LHCN-M2 (cell line): Measurements from ENCODE around the gene CDRT15L2. TPM values are rescaled to one million over a fixed set of nuclear protein-coding genes. Genes with fewer than 3 reads are reported as not detected.
"Not testable (repeated sequence)": the region's sequence is repeated elsewhere in the genome, so short reads cannot be mapped to it uniquely, and the experiment has no call there.

ENCODE experiments used
- DNase-seq: peaks from one replicate; pipeline ENCODE4 v3.0.0-alpha.2; 2012; ENCODE audit warnings: low read depth
- polyA plus RNA-seq: library from polyadenylated mRNA; unstranded; fragments of >200 nt; gene quantifications from one replicate; pipeline ENCODE4 v1.2.1, GENCODE V29; 2012; ENCODE audit warnings: missing spikeins
- total RNA-seq: library from RNA; depleted of rRNA; stranded (reverse); fragments of >200 nt; gene quantifications from 2 replicates; pipeline ENCODE4 v1.2.3, GENCODE V29; 2014; rRNA removed

Gene CDRT15L2
- total RNA-seq = not detected in 2 replicates
- not detected for polyA plus RNA-seq

DNA sequence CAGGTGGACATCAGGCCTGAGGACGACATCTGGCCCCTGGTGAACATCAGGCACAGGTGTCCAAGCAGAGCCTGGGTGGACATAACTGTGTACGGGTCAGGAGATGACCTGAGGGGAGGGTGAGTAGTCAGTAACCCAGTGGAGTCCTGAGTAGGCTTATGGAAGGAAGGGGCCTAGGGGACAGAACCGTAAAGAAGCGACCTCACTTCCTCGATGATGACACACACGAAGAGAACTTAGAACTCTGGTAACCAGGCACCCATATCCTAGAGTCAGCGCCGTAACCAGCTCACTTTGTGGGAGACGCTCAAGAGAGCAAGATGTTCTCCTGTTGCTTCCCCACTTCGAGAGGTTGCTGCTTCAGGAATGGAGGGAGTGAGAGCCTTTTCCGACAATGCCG lies at the start of gene CDRT15L2:
CDRT15L2 (plus strand) TSS at position 301 of the 400 bp plus-strand sequence; CDS start at position 321, 20 bp downstream.
- not testable (repeated sequence) for DNase-seq

DNA sequence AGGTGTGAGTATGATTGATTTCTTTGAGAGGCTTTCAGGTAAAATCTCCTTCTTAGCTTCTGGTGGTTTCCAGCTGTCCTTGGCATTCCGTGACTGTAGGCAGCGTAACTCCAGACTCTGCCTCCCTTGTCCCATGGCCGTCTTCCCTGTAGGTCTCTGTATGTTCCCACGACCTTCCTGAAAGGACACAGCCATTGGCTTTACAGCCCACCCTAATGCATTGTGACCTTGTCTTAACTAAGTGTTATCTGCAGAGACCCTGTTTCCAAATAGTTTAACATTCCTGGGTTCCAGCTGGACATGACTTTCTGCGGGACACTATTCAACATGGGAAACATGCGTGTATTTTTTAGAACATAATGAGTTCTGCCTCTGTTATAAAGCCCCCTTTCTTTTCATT lies 49.4 kb upstream of the CDRT15L2 start:
- not testable (repeated sequence) for DNase-seq

DNA sequence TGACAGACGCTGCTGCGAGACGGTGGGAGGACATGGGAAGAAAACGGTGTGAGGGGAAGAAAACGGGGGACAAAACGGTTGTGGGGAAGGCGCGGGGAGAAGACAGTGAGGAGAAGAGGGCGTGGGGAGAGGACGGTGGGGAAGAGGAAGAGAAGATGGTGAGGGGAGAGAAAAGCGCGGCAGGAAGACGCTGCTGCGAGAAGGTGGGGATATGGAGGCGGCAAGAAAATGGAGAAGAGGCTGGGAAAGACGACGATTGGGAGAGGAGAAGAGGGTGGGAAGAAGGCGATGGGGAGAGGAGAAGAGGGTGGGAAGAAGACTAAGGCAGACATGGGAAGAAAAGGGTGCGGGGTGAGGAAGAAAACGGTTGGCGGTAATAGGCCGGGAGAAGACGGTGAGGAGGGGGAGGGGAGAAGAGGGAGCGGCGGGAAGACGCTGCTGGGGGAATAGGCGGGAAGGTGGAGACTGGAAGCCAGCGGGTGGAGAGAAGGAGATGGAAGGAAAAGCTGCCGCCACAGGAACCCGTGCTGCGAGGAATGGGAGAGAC lies 46.9 kb upstream of the CDRT15L2 start:
- DNase-seq = not testable (repeated sequence)

DNA sequence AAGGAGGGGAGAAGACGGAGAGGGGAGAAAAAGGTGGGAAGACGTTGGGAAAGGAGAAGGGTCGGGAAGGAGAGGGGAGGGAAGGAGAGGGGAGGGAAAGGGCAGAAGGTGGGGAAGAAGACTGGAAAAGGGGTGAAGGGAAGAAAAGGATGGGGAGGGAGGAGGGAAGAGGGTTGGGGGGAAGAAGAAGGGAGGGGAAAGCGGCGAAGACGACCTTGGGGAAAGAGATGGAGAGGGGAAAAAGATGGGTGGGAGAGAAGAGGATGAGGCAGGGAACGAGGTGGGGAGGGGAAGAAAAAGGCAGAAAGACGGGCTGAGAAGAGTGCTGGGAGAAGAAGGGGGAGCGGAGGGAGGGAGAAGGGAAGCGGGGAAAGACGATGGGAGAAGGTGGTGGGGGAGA lies 46.3 kb upstream of the CDRT15L2 start:
- DNase-seq = not testable (repeated sequence)

DNA sequence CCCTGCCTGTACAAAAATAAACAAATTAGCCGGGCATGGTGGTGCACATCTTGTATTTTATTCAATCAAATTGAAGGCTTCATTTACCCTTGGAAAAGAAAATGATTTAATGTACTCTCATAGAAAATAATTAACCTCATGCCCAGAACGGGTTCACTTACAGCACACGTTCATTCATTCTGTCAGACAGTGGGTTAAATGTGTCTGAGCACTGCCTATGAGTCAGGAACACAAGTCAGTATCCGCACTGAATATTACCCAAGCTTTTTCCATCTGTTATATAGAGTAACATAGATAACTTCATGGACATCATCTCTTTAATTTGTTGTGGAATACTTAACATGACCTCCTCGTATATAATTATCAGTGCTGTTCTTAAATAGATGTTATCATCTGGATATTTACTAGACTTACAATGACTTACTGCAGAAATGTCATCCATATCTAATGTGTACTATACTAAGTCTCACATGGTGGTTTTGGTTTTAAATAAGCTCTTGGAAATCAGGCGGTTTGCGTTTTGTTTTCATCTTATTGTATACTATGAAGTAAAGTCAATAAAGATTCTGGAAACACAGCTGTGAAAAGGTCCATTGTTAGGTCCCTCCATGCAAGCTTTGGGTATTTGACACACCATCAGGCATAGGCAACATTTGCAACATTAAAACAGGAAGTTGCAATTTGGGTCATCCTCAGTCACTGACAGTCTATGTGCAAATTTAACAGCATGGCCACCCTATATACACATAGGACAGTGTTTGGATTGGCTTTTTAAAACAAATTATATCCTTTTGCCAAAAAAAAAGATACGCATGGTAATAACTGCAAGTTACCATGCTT lies 44.6 kb upstream of the CDRT15L2 start:
- DNase-seq = not testable (repeated sequence)

DNA sequence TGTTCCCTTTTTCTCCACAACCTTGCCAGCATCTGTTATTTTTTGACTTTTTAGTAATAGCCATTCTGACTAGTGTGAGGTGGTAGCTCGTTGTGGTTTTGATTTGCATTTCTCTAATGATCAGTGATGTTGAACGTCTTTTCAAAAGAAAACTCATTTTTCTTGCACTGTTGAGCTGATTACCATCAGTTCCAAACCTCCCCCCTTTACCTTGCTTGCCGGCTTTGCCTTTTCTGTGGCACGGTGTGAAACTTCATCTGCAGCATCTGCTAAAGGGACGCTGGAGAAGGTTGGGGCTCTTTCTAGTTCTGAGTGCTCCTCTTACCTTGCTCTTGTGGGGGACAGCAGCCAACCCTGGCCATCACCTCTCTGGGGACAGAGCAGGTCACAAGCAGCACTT lies 39.1 kb upstream of the CDRT15L2 start:
- not testable (repeated sequence) for DNase-seq

DNA sequence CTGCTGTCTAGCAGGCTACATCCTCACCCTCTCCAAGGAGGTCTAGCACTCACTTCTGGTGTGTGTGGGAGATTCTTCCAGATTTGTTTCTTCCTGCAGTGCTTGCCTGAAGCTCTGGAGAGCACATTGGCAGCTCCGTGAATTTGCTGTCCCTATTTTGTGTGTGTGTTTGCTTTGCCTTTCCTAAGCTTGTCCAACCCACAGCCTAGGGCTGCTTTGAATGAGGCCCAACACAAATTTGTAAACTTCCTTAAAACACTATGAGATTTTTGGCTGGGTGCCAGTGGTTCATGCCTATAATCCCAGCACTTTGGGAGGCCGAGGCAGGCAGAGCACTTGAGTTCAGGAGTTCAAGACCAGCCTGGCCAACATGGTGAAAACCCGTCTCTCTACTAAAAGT lies 38.7 kb upstream of the CDRT15L2 start:
- DNase-seq = peak; percentile 1

DNA sequence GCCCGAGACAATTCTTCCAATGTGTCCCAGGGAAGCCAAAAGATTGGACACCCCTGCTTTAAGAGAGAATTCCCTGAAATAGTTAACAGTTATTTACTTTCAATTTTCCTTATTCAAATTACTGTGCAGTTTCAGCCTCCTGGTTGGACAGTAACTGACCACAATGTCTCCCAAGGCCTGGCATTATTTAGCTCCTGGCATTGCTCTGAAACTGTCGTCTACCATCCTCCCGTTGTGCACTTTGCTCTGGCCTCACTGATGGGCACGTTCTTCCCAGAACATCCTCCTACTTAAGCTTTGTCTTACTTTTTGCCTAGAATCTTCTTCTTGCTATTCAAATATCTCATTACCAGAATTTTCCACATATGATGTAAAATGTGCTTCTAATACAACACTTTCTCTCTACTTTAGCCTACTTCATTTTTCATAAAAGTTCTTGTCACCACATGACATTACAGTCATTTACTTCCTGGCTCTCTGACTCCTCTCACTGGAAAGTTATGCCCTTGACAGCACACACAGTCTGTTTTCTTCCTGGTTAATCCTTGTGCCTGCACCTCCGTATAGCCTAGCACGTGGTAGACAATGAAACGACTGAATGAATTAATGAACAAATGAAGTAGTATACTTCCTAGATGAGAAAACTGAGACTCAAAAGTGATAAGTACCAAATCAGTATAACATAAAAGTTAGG lies 37.5 kb upstream of the CDRT15L2 start:
- peak; percentile 2 for DNase-seq

DNA sequence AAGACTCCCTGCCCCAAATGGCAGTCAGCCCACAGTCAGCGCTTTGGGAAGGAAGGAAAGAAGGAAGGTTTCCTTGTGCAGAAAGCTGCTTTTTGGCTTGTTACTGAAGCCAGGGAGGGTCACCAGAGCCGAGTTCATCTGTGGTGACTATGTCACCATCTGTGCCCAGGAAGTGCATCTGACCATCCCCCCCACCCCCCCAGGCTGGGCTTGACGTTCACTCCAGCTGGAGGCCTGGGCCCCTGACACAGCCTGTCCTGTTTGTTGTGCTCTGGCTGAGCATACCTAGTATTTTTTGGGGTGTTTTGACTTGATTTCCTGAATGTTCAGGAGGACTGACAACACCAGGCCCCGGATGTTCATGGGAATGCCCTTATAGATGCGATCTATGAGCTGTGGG lies 31.6 kb upstream of the CDRT15L2 start:
- not testable (repeated sequence) for DNase-seq

DNA sequence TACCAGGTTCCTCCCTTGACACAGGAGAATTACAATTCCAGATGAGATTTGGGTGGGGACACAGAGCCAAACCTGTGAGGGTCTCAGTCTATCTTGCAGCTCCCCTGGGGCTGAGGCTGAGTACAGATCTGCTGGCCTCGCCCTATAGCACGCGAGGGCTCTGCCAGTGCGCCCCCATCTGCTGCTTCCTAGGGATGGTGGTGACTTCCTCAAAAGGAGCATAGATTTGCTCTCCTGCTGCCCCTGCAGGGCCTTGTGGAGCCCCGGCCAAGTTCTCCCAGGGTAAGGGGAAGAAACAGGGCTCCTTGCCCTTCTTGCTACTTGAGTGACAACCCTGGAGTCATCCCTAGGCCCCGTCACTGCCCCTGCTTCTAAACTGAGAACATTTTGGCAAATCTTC lies 26.6 kb upstream of the CDRT15L2 start:
- not testable (repeated sequence) for DNase-seq

DNA sequence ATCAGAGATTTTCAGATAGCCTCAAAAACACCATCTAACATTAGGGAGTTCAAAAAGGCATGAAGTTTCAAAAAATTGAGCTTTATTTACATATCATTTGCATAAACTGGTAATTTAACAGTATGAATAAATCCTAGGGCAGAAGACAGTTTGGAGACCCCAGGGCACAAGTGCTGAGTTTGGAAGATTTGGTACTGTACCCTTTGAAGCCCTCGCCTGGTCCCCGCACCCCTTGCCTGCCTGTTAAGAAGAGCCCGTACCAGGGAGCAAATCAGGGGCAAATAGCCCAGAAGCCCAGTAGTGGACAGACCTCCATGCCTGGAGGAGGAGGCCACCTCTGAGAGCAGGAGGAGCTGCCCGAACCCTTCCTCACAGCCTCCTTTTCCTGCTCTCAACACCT lies 24.8 kb upstream of the CDRT15L2 start:
- DNase-seq = not testable (repeated sequence)

DNA sequence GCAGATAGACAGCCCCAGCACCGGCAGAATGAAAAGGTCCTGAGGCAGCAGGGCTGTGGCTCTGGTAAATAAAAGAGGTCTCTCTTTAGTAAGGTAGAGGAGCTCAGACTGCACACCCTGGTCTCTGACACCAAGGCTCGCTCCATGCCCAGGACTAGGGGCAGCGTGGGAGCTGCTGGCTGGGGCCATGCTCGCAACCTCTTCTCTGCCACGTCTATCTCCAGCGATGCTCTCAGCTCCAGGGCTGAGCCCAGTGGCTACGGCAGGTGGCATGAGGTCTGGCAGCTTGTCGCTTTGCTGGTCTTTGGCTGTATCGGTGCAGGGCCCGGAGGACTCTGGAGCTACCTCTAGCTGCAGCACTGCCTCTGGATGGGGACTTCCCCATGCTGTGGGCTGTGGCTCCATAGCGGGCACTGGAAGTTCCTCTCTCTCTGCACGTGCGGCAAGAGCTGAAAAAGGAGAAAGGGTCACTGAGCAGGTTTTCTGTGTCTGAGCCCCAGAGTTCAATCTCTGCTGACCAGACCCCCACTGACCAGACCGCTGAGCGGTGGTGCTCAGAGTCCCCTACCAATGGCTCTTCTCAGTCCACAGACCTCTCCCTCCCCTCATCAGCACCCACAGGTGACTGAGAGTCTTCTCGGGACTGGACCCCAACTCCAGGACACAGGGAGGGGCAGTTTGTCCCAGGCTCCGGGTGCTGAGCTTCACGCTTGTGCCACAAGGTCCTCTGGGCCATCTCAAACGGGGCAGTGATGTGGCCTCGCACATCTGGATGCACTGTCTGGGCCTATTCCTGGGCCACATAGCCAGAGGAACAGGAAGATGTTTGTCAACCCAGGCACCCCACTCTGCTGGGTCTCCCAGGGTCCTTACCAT lies 24.2 kb upstream of the CDRT15L2 start:
- DNase-seq = not testable (repeated sequence)

DNA sequence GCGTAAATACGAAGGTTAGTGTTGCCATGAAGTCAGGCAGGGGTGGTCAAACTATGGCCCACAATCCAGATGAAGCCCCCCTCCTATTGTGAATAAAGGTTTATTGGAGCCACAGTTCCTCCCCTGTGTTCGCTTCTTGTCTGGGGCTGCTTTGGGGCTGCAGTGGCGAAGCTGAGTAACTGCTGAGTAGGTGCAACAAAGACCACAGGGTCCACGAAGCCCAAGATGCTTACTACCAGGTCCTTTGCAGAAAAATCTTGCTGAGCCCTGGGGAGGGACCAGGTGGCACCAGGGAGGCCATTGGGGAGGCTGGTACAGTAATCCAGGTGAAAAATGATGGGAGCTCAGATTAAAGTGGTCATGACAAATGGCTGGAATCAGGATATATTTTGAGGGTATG lies 21.4 kb upstream of the CDRT15L2 start:
- DNase-seq = not testable (repeated sequence)

DNA sequence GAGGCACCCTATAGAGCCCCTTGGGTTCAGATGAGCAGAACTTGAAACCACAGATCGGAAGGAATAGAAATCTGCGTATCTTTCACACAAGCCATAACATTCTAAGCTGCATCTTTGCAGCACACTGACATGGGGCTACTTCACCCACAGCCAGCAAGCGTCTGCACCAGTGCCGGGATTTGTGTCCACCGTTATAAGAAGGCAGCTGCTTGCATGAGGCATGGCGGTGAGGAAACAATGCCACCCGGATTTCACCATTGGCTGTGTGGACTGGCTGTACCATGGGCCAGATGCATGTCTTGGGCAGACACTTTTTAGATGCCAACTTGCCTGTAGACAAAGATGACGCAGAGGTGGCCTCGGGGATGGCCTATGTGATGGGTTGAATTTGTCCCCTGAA lies 20.5 kb upstream of the CDRT15L2 start:
- not testable (repeated sequence) for DNase-seq

DNA sequence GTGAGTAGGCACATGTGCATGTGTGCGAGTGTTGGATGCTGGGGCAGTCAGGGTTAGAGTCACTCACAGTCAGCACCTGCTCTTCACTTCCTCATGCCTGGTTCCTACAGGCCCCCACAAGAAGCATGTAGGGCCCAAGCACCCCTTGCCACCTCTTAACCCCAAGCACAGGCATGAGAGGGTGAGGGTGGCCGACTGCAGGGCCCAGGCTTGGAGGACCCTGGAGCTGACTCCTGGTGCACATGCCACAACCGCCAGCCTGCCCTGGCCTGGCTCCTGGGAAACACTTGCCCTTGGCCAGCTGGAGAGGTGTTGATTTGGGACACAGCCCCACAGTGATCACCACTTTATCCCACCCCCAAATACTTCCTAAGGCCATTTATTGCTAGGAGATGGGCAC lies 16.9 kb upstream of the CDRT15L2 start:
- no peak for DNase-seq

DNA sequence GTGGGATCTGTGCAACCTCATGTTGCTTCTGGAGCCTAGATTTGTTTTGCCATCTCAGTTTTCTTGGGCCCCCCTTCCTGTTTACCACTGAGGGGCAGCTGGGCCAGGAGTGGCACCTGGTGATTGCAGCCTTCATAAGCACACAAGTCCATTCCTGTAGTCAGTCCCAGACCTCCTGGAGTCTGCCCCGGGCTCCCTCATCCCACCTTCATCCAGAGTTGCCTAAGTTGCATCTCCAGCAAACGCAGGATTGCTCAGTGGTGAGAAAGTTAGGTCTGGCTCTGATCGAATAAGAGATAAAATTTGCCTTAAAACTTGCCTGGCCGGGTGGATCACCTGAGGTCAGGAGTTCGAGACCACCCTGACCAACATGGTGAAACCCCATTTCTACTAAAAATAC lies 14.3 kb upstream of the CDRT15L2 start:
- DNase-seq = not testable (repeated sequence)

DNA sequence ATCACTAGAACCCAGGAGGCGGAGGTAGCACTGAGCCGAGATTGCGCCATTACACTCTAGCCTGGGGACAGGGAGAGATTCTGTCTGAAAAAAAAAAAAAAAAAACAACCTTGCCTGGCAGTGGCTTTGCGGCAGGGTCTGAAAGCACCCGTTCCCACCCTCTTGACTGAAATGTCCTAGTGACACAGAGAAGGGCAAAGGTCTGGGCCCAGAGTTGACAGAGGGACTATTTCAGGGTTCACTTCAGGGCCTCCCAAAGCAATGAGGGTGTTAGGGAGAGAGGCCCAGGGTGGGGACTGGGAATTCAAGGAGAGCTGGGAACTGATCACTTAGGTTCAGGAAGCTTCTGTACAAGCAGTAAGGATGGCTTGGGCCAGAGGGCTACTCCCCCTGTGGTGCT lies 13.8 kb upstream of the CDRT15L2 start:
- DNase-seq = no peak

DNA sequence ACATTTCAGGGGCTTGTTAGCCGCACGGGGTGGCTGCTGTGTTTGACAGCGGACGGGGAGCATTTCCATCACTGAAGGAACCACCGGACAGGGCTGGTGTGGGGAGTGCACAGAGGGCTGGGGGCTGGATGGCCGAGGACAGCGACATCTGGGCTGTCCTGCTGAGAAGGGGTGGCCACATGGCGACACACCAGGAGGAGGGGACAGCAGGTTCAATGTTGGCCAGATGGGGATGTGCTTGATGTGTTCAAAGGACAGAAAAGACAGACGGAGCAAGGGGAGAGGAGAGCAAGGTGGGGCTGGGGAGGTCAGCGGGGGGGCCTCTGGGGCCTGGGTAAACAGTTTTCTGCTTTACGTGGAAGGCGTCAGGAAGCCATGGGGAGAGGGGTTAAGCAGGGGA lies 12.8 kb upstream of the CDRT15L2 start:
- DNase-seq = not testable (repeated sequence)

DNA sequence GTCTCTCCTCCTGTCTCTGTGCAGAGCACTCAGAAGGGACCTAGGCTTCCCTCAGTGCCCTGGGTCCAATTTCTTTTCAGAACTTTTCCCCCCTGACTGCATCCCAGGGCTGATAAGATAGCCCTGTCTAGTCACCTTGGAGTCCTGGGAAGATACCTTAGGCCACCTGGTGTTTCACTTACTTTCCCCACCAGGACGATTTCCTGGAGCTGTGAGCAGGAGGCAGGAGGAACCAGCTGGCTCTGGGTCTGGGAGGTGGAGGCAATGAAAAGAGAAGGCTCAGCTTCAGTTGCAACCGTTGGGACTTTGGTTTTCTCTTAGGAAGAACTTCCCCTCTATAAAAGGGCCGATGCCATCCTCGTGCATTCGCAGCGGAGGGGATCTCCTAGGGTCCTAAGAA lies 12.1 kb upstream of the CDRT15L2 start:
- not testable (repeated sequence) for DNase-seq

DNA sequence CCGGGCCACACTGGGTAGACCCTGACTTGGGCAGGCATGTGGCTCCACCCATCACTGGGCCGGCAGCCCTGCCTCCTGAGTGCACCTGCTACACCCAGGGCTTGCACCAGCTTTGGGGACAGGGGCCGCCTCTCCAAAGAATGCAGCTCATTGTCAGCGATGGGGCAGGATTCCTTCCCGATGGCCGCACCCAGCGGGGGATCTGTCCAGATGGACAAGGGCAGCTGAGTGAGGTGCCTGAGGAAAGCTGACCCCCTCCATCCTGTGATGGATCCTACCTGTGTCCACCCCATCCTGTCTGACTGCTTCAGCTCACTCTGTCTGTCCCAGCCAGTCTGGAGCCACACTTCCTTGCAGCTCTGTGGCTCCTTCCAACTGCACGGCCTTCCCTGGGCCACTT lies 10.9 kb upstream of the CDRT15L2 start:
- not testable (repeated sequence) for DNase-seq

DNA sequence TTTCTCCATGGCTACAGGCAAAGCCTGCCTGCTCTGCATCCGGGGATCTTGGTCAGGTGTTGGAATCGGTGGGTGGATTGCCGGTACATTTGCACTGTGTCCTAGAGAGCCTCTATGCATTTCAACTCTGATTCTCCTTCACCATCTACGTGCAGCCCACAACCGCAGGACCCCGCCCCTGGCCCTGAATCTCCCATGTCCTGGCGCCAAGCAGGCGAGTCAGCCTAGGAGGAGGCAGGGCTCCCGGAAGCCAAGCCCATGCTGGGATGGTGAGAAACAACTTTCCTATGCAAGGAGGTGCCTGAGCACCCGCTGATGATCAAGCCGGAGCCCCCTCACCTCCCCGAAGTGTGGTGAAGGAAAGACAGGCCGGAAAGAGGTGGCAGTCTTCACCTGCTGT lies 7.9 kb upstream of the CDRT15L2 start:
- not testable (repeated sequence) for DNase-seq
